NCI-H2107 treated with DMSO at 0.1 percent for 48 hours (cell line): ENCODE results near the gene THUMPD1.
"Not testable (repeated sequence)": the region's sequence is repeated elsewhere in the genome, so short reads cannot be mapped to it uniquely, and the experiment has no call there.

Experiments used
- DNase-seq: peaks from one replicate; lab custom pipeline; 2025; ENCODE audit not compliant: unreplicated experiment; lab: John Stamatoyannopoulos, UW

Gene THUMPD1

DNA sequence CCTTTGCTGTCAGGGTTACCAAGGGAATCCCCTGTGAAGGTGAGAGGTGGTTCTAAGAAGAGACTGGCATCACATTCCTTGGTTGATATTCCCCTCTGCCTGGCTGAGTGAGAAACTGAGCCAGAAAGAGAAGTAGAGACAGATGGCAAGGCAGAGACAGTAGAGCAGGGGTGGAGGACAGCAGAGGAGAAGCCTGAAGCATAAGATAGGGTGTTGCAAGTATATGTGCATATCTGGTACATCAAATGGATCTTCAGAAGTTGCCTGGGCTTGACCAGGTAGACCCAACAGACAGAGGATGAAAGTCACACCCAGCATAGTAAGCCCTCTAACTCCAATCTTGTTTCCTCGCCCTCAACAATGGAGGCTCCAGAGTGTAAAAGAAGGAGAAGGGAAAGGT, 7.9 kb upstream of the THUMPD1 start:
- no peak for DNase-seq

GRCh38 chr16:20747030-20747816, 5.6 kb upstream of the THUMPD1 start:
- no peak for DNase-seq

GRCh38 chr16:20746461-20746860, 4.8 kb upstream of the THUMPD1 start:
- DNase-seq, result no peak

GRCh38 chr16:20744922-20745440, 3.4 kb upstream of the THUMPD1 start:
- no peak for DNase-seq

DNA sequence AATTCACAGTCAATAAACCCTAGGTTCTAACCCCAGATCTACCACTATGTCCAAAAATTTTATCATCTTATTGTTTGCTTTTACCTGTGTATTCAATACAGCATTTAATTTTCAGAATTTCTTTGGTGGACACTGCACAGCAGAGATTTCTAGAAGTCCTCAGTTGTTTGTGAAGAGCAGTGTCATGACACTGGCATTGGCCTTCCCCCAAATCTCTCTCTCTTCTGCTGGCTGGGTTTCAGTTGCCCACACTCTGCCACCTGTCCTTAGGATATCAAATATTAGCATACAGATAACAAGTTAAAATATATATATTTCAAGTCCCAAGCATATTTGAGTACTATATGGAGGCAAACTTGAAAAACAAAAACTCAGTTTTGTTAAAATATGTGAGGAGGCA, 2.0 kb upstream of the THUMPD1 start:
- DNase-seq, result no peak

DNA sequence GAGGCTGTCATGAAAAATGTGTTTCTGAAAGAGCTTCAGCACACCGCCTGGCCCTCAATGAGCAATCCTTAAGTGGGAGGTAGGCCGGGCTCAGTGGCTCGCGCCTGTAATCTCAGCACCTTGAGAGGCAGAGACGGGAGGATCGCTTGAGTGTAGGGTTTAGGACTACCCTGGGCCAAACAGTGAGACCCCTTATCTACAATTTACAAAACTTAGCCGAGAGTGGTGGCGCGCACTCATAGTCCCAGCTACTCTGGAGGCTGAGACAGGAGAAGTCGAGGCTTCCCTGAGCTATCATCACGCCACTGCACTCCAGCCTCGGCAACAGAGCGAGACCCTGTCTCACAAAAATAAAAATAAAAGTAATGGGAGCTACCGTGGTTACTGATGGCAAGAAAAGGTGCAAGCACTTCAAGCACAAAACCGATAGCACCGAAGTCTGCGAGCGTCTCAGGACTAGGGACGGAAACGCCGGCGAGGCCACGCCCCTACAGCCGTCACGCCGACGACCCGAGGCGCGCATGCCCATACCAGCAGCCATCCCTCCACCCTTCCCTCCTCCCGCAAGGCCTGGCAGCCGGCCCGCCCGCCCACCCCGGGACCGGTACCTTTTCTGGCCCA, 607 bp downstream of the THUMPD1 start:
- DNase-seq, result peak; percentile 65

DNA sequence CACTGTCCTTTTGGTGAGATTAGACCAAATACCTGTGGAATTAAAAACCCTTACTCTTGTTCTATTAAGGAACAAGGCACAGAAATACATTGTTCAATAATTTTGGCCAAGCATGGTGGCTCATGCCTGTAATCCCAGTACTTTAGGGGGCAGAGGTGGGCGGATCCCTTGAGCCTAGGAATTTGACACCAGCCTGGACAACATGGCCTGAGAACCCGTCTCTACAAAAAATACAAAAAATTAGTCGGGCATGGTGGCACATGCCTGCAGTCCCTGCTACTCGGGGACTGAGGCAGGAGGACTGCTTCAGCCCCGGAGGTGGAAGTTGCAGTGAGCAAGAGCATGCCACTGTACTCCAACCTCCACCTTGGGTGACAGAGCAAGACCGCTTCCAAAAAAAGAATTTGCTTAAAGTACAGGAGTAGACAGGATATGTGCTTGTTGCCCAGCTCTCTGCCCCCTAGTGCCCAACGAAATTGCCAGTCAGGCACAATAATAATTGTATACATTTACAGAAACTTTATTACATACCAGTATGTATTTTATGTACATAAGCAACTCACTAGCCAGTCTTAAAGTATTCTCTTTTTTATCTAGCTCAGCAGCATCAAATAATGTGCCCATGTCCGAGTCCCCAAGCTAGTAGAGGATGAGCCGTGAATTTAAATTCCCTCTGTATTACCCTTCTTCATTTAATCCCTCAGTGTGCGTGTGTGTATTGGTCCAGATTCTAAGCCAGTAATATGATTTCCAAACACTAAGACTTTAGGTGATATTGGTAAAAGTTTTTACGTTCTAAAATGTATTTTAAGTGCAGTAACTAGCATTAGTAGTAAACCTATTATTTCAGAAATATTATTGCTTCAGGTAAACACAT, 1.4 kb downstream of the THUMPD1 start:
- no peak for DNase-seq

DNA sequence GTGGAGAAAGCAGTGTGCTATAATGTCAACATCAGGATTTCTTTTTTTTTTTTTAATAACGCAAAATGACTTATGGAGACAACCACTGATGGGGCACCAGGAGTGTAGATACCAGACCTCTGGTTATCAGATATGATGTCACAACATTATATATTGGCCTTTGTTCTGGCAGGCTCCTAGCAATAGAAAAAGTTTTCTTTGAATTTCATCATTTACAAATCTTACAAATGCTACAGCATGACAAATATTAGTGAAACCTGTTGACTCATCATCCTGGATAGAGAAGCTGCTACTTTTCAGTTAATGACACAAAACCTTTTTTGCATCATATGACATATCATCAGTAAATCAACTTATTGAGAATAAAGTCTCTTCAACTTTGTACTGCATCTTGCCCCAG, 6.1 kb downstream of the THUMPD1 start:
- DNase-seq, result no peak

DNA sequence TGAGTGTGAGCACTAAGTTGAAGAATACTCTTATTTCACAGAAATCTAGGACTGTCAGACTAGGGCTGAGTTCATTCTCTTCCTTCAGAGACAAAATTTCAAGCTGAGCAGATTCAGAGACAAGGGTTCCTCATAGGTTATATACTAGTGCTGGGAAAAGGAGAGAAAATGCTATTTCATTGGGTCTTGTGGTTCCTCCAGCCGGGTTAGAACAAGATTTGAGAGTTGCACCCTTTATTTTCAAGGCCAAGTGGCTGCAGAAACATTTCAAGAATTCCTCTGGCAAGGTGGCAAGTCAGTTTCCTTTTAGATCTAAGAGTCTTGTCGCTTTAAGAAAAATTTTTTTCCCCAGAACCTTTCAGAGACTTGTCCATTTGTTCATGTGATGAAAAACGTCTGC, 6.8 kb downstream of the THUMPD1 start:
- no peak for DNase-seq

DNA sequence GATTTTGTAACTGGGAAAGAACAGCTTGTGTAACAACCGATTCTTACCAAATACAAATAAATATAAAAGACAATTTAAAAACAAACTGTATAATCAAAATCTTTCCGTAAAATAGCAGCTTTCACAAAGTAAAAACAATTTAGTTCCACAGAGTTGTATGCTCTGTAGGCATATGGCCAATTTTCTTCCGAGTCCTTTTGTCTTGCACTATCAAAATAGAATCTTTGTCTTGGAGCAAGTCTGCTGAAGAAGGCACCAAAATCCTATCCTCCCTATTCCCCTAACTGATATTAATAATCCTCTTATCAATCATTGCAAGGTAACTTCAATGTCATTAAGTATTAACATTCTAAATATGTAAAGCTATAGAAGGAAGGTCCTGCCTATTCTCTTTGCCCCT, 7.6 kb downstream of the THUMPD1 start:
- DNase-seq, result no peak

- DNase-seq, result no peak
Measured at GRCh38 chr16:20729141-20729540, 12.5 kb downstream of the THUMPD1 start.

DNA sequence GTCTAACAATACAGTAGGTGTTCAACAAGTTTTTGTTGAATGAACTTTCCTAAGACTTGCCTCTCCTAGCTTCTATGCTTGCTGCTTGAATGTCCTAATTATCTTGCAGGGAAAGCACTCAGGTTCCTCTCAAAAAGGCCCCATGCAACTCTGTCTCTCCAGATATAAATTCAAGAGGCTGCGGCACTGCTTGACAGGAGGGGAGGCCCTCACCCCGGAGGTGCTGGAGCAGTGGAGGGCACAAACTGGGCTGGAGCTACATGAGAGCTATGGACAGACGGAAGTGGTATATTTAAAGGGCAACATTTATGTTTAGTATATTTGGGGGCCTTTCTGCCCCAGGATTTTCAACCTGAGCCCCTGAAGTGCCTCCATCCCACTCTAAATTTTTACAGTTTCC, 14.4 kb downstream of the THUMPD1 start:
- no peak for DNase-seq

GRCh38 chr16:20726661-20727060, 15.0 kb downstream of the THUMPD1 start:
- DNase-seq, result no peak

GRCh38 chr16:20720251-20720650, 21.4 kb downstream of the THUMPD1 start:
- DNase-seq, result no peak

GRCh38 chr16:20717718-20718117, 23.9 kb downstream of the THUMPD1 start:
- DNase-seq, result not testable (repeated sequence)

GRCh38 chr16:20711277-20711911, 30.2 kb downstream of the THUMPD1 start:
- no peak for DNase-seq

DNA sequence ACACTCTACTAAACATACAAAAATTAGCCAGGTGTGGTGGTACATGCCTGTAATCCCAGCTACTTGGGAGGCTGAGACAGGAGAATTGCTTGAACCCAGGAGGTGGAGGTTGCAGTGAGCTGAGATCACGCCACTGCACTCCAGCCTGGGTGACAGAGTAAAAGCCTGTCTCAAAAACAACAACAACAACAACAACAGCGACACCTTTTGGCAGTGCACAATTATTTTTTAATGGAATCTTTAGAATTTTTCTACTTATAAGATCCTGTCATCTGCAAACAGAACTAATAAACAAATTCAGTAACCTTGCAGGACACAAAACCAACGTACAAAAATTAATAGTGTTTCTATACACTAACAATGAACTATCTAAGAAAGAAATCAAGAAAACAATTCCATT, 33.5 kb downstream of the THUMPD1 start:
- not testable (repeated sequence) for DNase-seq

DNA sequence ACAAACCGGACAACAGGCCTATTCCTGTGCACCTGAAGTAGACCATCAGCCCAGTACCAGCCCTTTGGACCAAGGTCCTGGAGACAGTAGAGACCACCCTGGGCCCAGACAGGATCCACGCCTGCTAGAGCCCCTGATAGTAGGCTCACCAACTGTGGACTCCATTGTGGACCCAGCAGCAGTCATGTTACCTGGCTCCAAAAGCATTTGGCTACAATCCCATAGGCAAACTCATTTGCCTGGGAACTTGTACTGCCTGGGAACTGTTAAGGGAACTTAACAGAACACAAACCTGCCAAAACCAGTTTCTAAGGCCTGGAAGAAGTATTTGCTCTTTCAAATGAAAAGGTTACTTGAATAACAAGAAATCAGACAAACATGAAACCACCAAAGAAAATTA, 34.2 kb downstream of the THUMPD1 start:
- no peak for DNase-seq

DNA sequence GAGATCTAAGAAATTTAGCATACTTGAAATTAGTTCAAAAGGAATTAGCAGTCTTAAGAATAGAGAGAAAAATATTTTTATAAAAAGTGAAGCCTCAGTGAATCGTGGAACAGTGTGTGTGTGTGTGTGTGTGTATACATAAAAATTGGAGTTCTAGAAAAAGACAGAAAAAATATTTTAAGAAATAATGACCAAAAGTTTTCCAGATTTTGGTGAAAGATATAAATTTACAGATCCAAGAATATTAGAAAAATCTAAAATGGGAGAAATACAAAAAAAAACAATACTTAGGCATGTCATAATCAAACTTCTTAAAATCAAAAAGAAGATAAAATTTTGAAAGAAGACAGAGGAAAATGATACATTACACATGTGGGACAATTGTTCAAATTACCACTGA, 35.6 kb downstream of the THUMPD1 start:
- not testable (repeated sequence) for DNase-seq

- DNase-seq, result no peak
Measured at GRCh38 chr16:20704281-20704680, 37.3 kb downstream of the THUMPD1 start.

DNA sequence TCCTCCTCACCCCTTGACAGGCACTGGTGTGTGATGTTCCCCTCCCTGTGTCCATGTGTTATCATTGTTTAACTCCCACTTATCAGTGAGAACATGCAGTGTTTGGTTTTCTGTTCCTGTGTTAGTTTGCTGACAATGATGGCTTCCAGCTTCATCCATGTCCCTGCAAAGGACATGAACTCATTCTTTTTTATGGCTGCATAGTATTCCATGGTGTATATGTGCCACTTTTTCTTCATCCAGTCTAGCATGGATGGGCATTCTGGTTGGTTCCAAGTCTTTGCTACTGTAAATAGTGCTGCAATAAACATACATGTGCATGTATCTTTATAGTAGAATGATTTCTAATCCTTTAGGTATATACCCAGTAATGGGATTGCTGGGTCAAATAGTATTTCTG, 39.9 kb downstream of the THUMPD1 start:
- not testable (repeated sequence) for DNase-seq
